K562 (cell line): ENCODE results near the gene SRRM4. TPM values are rescaled to one million over a fixed set of nuclear protein-coding genes. Genes with fewer than 3 reads are reported as not detected.

Experiments
- ATAC-seq: fragments of 200-7000 bp; cut with Tn5 transposase; 3 replicates; pipeline ENCODE4 v1.9.1; 2020; ENCODE audit warnings: moderate library complexity
- BruUV-seq: library from RNA; stranded (reverse); fragments of 400-500 nt; replicated peaks from 2 replicates; lab custom pipeline; 2021; lab: Mats Ljungman, UMichigan
- CTCF ChIA-PET: fragments of 300-600 bp; formaldehyde crosslinking; extraction: SDS; loops from one replicate; lab custom pipeline; 2021; ENCODE audit warnings: low intra/inter-chr PET ratio; lab: Yijun Ruan, JAX
- POLR2A ChIA-PET: fragments of 300-600, 350-650 bp; sonication (Branson Sonifier 250); formaldehyde crosslinking; extraction: SDS; loops from one replicate; lab custom pipeline; 2021; ENCODE audit warnings: antibody characterized with exemption, inconsistent platforms; lab: Yijun Ruan, JAX
- DNase-seq, 4 experiments: peaks; one replicate each; pipeline versions ENCODE4 v3.0.0 to v3.0.0-alpha.2; 2011 to 2018; ENCODE audit warnings: low spot score in 3 of 4, mixed read lengths in 3 of 4; ENCODE audit errors: extremely low read depth in 1 of 4
- FAIRE-seq: peaks from 2 replicates; lab custom pipeline; 2011; peaks lifted over from hg19 to GRCh38; lab: Jason Lieb, UNC
- H2AFZ ChIP-seq: 2 replicates; pipeline ENCODE4 v1.6.0; 2011; ENCODE audit warnings: low read depth, low read length, control low read depth, inconsistent platforms
- H3K27ac ChIP-seq: fragments of 200-600 bp; 3 replicates; pipeline ENCODE4 v1.8.0; 2011; ENCODE audit warnings: low read depth, mild to moderate bottlenecking, control low read depth, inconsistent platforms, low read length, moderate library complexity, mixed read lengths; ENCODE audit errors: extremely low read depth
- H3K27me3 ChIP-seq, 2 experiments: fragments of 300-600 bp in 1 of 2; 2 replicates in 1 of 2; 3 replicates in 1 of 2; pipeline versions ENCODE4 v1.6.0 to v1.8.0; 2011; ENCODE audit warnings: inconsistent platforms in 2 of 2, low read length in 2 of 2, mild to moderate bottlenecking in 1 of 2, mixed read lengths in 1 of 2, moderate library complexity in 1 of 2; ENCODE audit not compliant: control insufficient read depth in 2 of 2, insufficient read depth in 2 of 2
- H3K36me3 ChIP-seq: fragments of 300-600 bp; 3 replicates; pipeline ENCODE4 v1.8.0; 2011; ENCODE audit warnings: mild to moderate bottlenecking, low read length, inconsistent platforms; ENCODE audit not compliant: control insufficient read depth, insufficient read depth
- H3K4me1 ChIP-seq, 2 experiments: fragments of 200-600 bp in 1 of 2; replicated peaks in 1 of 2; 2 replicates in 1 of 2; 3 replicates in 1 of 2; pipeline versions ENCODE4 v1.5.1 to v1.8.0; 2011; ENCODE audit warnings: inconsistent platforms in 2 of 2, low read length in 2 of 2, mild to moderate bottlenecking in 1 of 2, mixed read lengths in 1 of 2, moderate library complexity in 1 of 2; ENCODE audit not compliant: control insufficient read depth in 2 of 2, insufficient read depth in 2 of 2
- H3K4me2 ChIP-seq: 2 replicates; pipeline ENCODE4 v1.6.1; 2011; ENCODE audit warnings: low read length, control low read depth, inconsistent platforms, mixed read lengths; ENCODE audit not compliant: insufficient read depth
- H3K4me3 ChIP-seq: fragments of 200-600 bp; sonication (generic), shearing (Covaris generic); 2 replicates; pipeline ENCODE4 v1.5.1; 2016; ENCODE audit warnings: control low read depth, inconsistent platforms
- H3K79me2 ChIP-seq: fragments of 200-600 bp; 3 replicates; pipeline ENCODE4 v1.8.0; 2011; ENCODE audit warnings: low read length, inconsistent platforms; ENCODE audit not compliant: control insufficient read depth, insufficient read depth
- H3K9ac ChIP-seq, 2 experiments: 2 replicates each; pipeline versions ENCODE4 v1.6.0 to v1.6.1; 2011; ENCODE audit warnings: low read depth in 2 of 2, low read length in 2 of 2, control low read depth in 1 of 2, inconsistent platforms in 1 of 2, mild to moderate bottlenecking in 1 of 2, mixed read lengths in 1 of 2; ENCODE audit not compliant: insufficient read depth in 1 of 2
- H3K9me1 ChIP-seq: one replicate; pipeline ENCODE4 v1.6.0; 2011; ENCODE audit warnings: inconsistent platforms, mild to moderate bottlenecking, low read length, moderate library complexity; ENCODE audit not compliant: control insufficient read depth, insufficient read depth
- H3K9me3 ChIP-seq: replicated peaks from 2 replicates; pipeline ENCODE4 v1.5.1; 2011; ENCODE audit warnings: low read depth, low read length, inconsistent platforms; ENCODE audit not compliant: control insufficient read depth, insufficient read depth
- H4K20me1 ChIP-seq: replicated peaks from 2 replicates; pipeline ENCODE4 v1.6.1; 2011; ENCODE audit warnings: low read length, inconsistent platforms, mixed read lengths; ENCODE audit not compliant: control insufficient read depth, insufficient read depth
- CBFB ChIP-seq: sonication (generic); formaldehyde crosslinking; IDR thresholded peaks from 2 replicates; pipeline ENCODE4 v1.4.0; 2020; ENCODE audit warnings: mild to moderate bottlenecking, missing genetic modification reagents
- CHD1 ChIP-seq: fragments of 200-600 bp; sonication (generic); IDR thresholded peaks from one replicate; pipeline ENCODE4 v1.6.1; 2012; ENCODE audit warnings: mild to moderate bottlenecking, moderate library complexity, low read length, inconsistent platforms
- EHMT2 ChIP-seq: fragments of 450-650 bp; IDR thresholded peaks from 2 replicates; pipeline ENCODE4 v1.6.1; 2018; ENCODE audit warnings: antibody characterized with exemption
- EP300 ChIP-seq: IDR thresholded peaks from 2 replicates; pipeline ENCODE4 v1.6.1; 2012; ENCODE audit warnings: low read length, improper control_type of control experiment
- FIP1L1 ChIP-seq: fragments of 200-400 bp; formaldehyde crosslinking; IDR thresholded peaks from 2 replicates; pipeline ENCODE4 v1.6.1; 2018; ENCODE audit warnings: mild to moderate bottlenecking, low read depth, low read length; ENCODE audit not compliant: poor library complexity, severe bottlenecking
- GTF2E2 ChIP-seq: fragments of 200-800 bp; sonication (Bioruptor generic); IDR thresholded peaks from 2 replicates; pipeline ENCODE4 v1.6.1; 2016; ENCODE audit warnings: missing genetic modification characterization, missing compliant biosample characterization
- HDGF ChIP-seq: fragments of 450-650 bp; IDR thresholded peaks from 2 replicates; pipeline ENCODE4 v1.6.1; 2016
- MAX ChIP-seq: sonication (generic); formaldehyde crosslinking; IDR thresholded peaks from 2 replicates; pipeline ENCODE4 v1.9.0; 2022; ENCODE audit warnings: mild to moderate bottlenecking, missing genetic modification reagents
- TBP ChIP-seq: optimal IDR thresholded peaks from 2 replicates; pipeline ENCODE3; 2011; ENCODE audit warnings: low read depth, low read length, improper control_type of control experiment
- THRA ChIP-seq: fragments of 450-650 bp; IDR thresholded peaks from 2 replicates; pipeline ENCODE4 v1.6.1; 2017; ENCODE audit warnings: mild to moderate bottlenecking, moderate library complexity
- ZNF212 ChIP-seq: fragments of 450-650 bp; formaldehyde crosslinking; IDR thresholded peaks from 2 replicates; pipeline ENCODE4 v1.4.0; 2020; ENCODE audit warnings: mild to moderate bottlenecking
- ZNF354B ChIP-seq: fragments of 250-450 bp; sonication (Bioruptor Pico); IDR thresholded peaks from 2 replicates; pipeline ENCODE4 v1.4.0; 2020
- ZNF717 ChIP-seq: fragments of 250-450 bp; sonication (Bioruptor Pico); IDR thresholded peaks from 2 replicates; pipeline ENCODE4 v1.5.0; 2021
- WGBS: fragments of 100-300 bp; shearing (Covaris generic); methylation state at CpG from one replicate; pipeline ENCODE4 v1.1.6; 2016; ENCODE audit warnings: low coverage, mixed read lengths; ENCODE audit not compliant: insufficient coverage; ENCODE audit errors: missing lambda C conversion rate; 5-methylcytosine and 5-hydroxymethylcytosine counted together
- in situ Hi-C: fragments of 300-500 bp; cut with MboI; formaldehyde crosslinking; loops from 4 replicates; pipeline ENCODE4 v1.15.0; 2018; ENCODE audit warnings: inconsistent platforms, mixed read lengths
- intact Hi-C: fragments of 100-400 bp; cut with micrococcal nuclease; formaldehyde crosslinking; loops from 2 replicates; pipeline ENCODE4 v1.14.2; 2022
- polyA plus RNA-seq, 8 experiments: library from polyadenylated mRNA; depleted of rRNA in 4 of 8; stranded (reverse) in 5 of 8; unstranded in 3 of 8; fragments of >200 nt; fragmentation: Nextera tagmentation in 2 of 8; fragmentation: Illumina TruSeq in 1 of 8; extraction: Ambion mirVana in 2 of 8; extraction: Trizol in 1 of 8; gene quantifications; 2 replicates each; pipeline versions ENCODE4 v1.2.1 to v1.2.3, GENCODE V29; 2011 to 2014; ENCODE audit warnings: inconsistent platforms in 1 of 8, missing spikeins in 1 of 8
- total RNA-seq, 7 experiments: library from RNA; depleted of rRNA in 6 of 7; stranded (reverse); fragments of >200 nt in 6 of 7; fragmentation: Illumina TruSeq in 2 of 7; extraction: Trizol in 2 of 7; gene quantifications; 2 replicates each; pipeline versions ENCODE4 v1.2.1 to v1.2.3, GENCODE V29; 2011 to 2021; ENCODE audit warnings: low replicate concordance in 1 of 7
- TF ChIP-seq, protein P1 (sequence below): fragments of 250-450 bp; sonication (Bioruptor Pico); IDR thresholded peaks from 2 replicates; pipeline ENCODE4 v1.8.0; 2021; ENCODE audit warnings: borderline replicate concordance, mild to moderate bottlenecking, moderate library complexity; ENCODE audit not compliant: poor library complexity, severe bottlenecking
- TF ChIP-seq, protein P2 (sequence below): fragments of 250-450 bp; sonication (Bioruptor Pico); IDR thresholded peaks from 2 replicates; pipeline ENCODE4 v1.8.0; 2022; ENCODE audit warnings: moderate library complexity, mild to moderate bottlenecking, inconsistent platforms

SRRM4 gene
- total and polyA plus RNA-seq, 9 of the 15 experiments (the other 6 are each of a cell fraction or from before 2014, with no cell fraction given): not detected

DNA sequence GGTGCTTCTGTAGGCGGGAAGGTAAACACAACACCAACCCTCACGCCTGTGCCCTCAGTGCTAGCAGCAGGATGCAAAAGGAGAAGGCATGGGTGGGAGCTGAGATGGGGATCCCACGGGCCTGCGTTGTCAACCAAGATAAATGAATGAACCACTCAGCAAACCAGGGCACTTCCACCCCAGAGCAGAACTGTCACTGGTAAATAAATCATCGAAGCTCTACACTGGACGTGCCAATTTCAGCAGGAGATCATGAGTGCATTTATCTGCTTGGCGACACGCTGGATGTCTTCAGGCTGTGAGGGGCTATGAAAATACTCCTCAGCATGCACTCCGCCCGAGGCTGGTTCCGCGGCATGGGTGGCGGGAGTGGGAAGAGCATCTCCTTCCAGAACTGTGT lies 230.5 kb downstream of the SRRM4 start:
- CTCF ChIA-PET: no interaction called here
- DNase-seq: no peak
- no peak overlapping the region for H3K4me3 ChIP-seq
- 2% methylated on average over 13 of the region's 13 CpGs for WGBS
- H3K4me1 ChIP-seq: no peaks in the 10 kb centered on the region
- no peaks in the 10 kb centered on the region for H3K9me1 ChIP-seq
- H3K9ac ChIP-seq: no peak overlapping the region
- intact Hi-C loops: no loop called here
- BruUV-seq: no TSS peak
- peaks cover 0 to 5% of the 10 kb centered on the region in 2 experiments; a peak in 2 of 5 replicates for H3K27me3 ChIP-seq
- POLR2A ChIA-PET: no interaction called here
- H3K36me3 ChIP-seq: no peaks in the 10 kb centered on the region
- TF ChIP-seq MAX (CRISPR knock-in tag) (no peak), CHD1 (no peak), CBFB (CRISPR knock-in tag) (no peak), GTF2E2 (tag) (no peak), THRA (no peak), TBP (no peak), EP300 (no peak), FIP1L1 (no peak), ZNF717 (CRISPR knock-in tag) (no peak), EHMT2 (no peak), ZNF354B (no peak), ZNF212 (no peak), HDGF (no peak)
- TF ChIP-seq, protein P1, sequence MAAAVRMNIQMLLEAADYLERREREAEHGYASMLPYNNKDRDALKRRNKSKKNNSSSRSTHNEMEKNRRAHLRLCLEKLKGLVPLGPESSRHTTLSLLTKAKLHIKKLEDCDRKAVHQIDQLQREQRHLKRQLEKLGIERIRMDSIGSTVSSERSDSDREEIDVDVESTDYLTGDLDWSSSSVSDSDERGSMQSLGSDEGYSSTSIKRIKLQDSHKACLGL (CRISPR knock-in tag): no peak
- TF ChIP-seq, protein P2, sequence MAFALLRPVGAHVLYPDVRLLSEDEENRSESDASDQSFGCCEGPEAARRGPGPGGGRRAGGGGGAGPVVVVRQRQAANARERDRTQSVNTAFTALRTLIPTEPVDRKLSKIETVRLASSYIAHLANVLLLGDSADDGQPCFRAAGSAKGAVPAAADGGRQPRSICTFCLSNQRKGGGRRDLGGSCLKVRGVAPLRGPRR (CRISPR knock-in tag): no peak
- TF ChIP-seq, all 486 proteins: peak for 0
- Histone ChIP-seq H4K20me1 (no peaks in the 10 kb centered on the region), H3K4me2 (no peak overlapping the region), H3K27ac (no peak overlapping the region), H3K79me2 (no peaks in the 10 kb centered on the region), H2AFZ (no peak overlapping the region), H3K9me3 (no peaks in the 10 kb centered on the region)
- no peak for ATAC-seq
- FAIRE-seq: no peak
- in situ Hi-C loops: no loop called here
